Measurements from ENCODE around the gene RBFA.

- TF ChIP-seq ZNF174 (tag by site-specific recombination; IDR thresholded peaks at IDR 0.05) = no peak
- TF ChIP-seq CTCF (tag by site-specific recombination; IDR thresholded peaks at IDR 0.05) = no peak
- TF ChIP-seq ZBTB49 (tag by site-specific recombination; IDR thresholded peaks at IDR 0.05; ENCODE audit: low read depth) = no peak
- no peak for TF ChIP-seq ZNF510 (tag by site-specific recombination; IDR thresholded peaks at IDR 0.05; ENCODE audit: insufficient replicate concordance)
- no peak for TF ChIP-seq ZNF704 (tag by site-specific recombination; IDR thresholded peaks at IDR 0.05)
Measured at GRCh38 chr18:80044072-80044471, 9.8 kb downstream of the RBFA start.
